GM20000 (cell line): ENCODE measurements around the gene CD28.
"Not testable (repeated sequence)": the region's sequence is repeated elsewhere in the genome, so short reads cannot be mapped to it uniquely, and the experiment has no call there.

Experiments used
- DNase-seq: peaks from one replicate; pipeline ENCODE4 v3.0.0; 2012; ENCODE audit warnings: low spot score
- CTCF ChIP-seq: IDR thresholded peaks from 2 replicates; pipeline ENCODE4 v1.5.1; 2012; ENCODE audit warnings: mild to moderate bottlenecking, control low read depth; ENCODE audit errors: extremely low read depth, missing control alignments

The CD28 gene

GRCh38 chr2:203775684-203776083 lies 69.2 kb downstream of the CD28 start:
- DNase-seq = no peak
- TF ChIP-seq CTCF = no peak

- DNase-seq = no peak
- TF ChIP-seq CTCF = no peak
Measured at GRCh38 chr2:203777030-203777429, 70.6 kb downstream of the CD28 start.

- not testable (repeated sequence) for DNase-seq
Measured at GRCh38 chr2:203779477-203780073, 73.1 kb downstream of the CD28 start.

- TF ChIP-seq CTCF = no peak
- no peak for DNase-seq
Measured at GRCh38 chr2:203780231-203780630, 73.8 kb downstream of the CD28 start.

- no peak for DNase-seq
- TF ChIP-seq CTCF = no peak
Measured at GRCh38 chr2:203781151-203781550, 74.7 kb downstream of the CD28 start.

- DNase-seq = peak; percentile 71
- peak; percentile 82 for TF ChIP-seq CTCF
Measured at GRCh38 chr2:203782262-203782976, 76.0 kb downstream of the CD28 start.

GRCh38 chr2:203783496-203784203 lies 77.2 kb downstream of the CD28 start:
- no peak for DNase-seq
- TF ChIP-seq CTCF = no peak

- DNase-seq = not testable (repeated sequence)
Measured at GRCh38 chr2:203784710-203785270, 78.4 kb downstream of the CD28 start.

GRCh38 chr2:203785391-203786110 lies 79.1 kb downstream of the CD28 start:
- not testable (repeated sequence) for DNase-seq
